Measurements from ENCODE around the gene BLMH. TPM values are rescaled to one million over a fixed set of nuclear protein-coding genes. Genes with fewer than 3 reads are reported as not detected.

The BLMH gene
- total and polyA plus RNA-seq, 9 donors: 12.9 to 32.0 (median 23.1) TPM

GRCh38 chr17:30222721-30223175 is 69.0 kb downstream of the BLMH start:
- Histone ChIP-seq H3K9me3 (no peaks in the 10 kb centered on the region), H3K36me3 (no peaks in the 10 kb centered on the region), H3K4me3 (no peak overlapping the region), H3K27me3 (no peaks in the 10 kb centered on the region), H3K27ac (no peak overlapping the region), H3K4me1 (ENCODE audit: insufficient read depth) (no peaks in the 10 kb centered on the region)
- intact Hi-C loops (cut with DNase I): no loop called here
- 78 to 87% (median 82%) methylated on average over 13 of the region's 13 CpGs for WGBS, 3 donors
- TF ChIP-seq POLR2A (IDR thresholded peaks at IDR 0.05): no peak
- TF ChIP-seq EP300 (IDR thresholded peaks at IDR 0.05): no peak
- TF ChIP-seq CTCF (IDR thresholded peaks at IDR 0.05): no peak
- DNase-seq: no peak

- 86 to 88% (median 87%) methylated on average over 4 of the region's 4 CpGs for WGBS, 3 donors
- Histone ChIP-seq H3K27ac (no peak overlapping the region), H3K4me1 (ENCODE audit: insufficient read depth) (no peaks in the 10 kb centered on the region), H3K27me3 (no peaks in the 10 kb centered on the region), H3K4me3 (no peak overlapping the region), H3K36me3 (no peaks in the 10 kb centered on the region), H3K9me3 (no peaks in the 10 kb centered on the region)
- intact Hi-C loops (cut with DNase I): no loop called here
- DNase-seq: no peak
- no peak for TF ChIP-seq EP300 (IDR thresholded peaks at IDR 0.05)
- TF ChIP-seq POLR2A (IDR thresholded peaks at IDR 0.05): no peak
- TF ChIP-seq CTCF (IDR thresholded peaks at IDR 0.05): no peak
Observed at GRCh38 chr17:30222251-30222650, 69.5 kb downstream of the BLMH start.

GRCh38 chr17:30221346-30221745 is 70.4 kb downstream of the BLMH start:
- no peaks in the 10 kb centered on the region for H3K36me3 ChIP-seq
- TF ChIP-seq EP300 (IDR thresholded peaks at IDR 0.05) (no peak), POLR2A (IDR thresholded peaks at IDR 0.05) (no peak), CTCF (IDR thresholded peaks at IDR 0.05) (no peak)
- no peaks in the 10 kb centered on the region for H3K4me1 ChIP-seq (ENCODE audit: insufficient read depth)
- H3K9me3 ChIP-seq: no peaks in the 10 kb centered on the region
- 82 to 86% (median 85%) methylated on average over 9 to 10 of the region's 10 CpGs for WGBS, 3 donors
- H3K27ac ChIP-seq: no peak overlapping the region
- DNase-seq: no peak
- H3K27me3 ChIP-seq: no peaks in the 10 kb centered on the region
- intact Hi-C loops (cut with DNase I): no loop called here
- no peak overlapping the region for H3K4me3 ChIP-seq

GRCh38 chr17:30220414-30220813 is 71.3 kb downstream of the BLMH start:
- Histone ChIP-seq H3K9me3 (no peaks in the 10 kb centered on the region), H3K27ac (no peak overlapping the region), H3K4me1 (ENCODE audit: insufficient read depth) (no peaks in the 10 kb centered on the region), H3K4me3 (no peak overlapping the region), H3K27me3 (no peaks in the 10 kb centered on the region), H3K36me3 (no peaks in the 10 kb centered on the region)
- intact Hi-C loops (cut with DNase I): no loop called here
- no peak for DNase-seq
- 79 to 85% (median 83%) methylated on average over 5 of the region's 5 CpGs for WGBS, 3 donors
- TF ChIP-seq EP300 (IDR thresholded peaks at IDR 0.05): no peak
- TF ChIP-seq POLR2A (IDR thresholded peaks at IDR 0.05): no peak
- no peak for TF ChIP-seq CTCF (IDR thresholded peaks at IDR 0.05)

Data from ovary (tissue), 9 donors.